T-helper 2 cell treated with Interferon-gamma antibody and Interleukin-4, amounts not matched to agents 5 μg/mL and 100 μg/mL, for 36 hours (primary cell): ENCODE results near the gene BICRA.

Experiments
- DNase-seq: peaks from one replicate; pipeline ENCODE4 v3.0.0; 2021; ENCODE audit warnings: low spot score
- H3K27ac Mint-ChIP-seq: one replicate; pipeline ENCODE4 v1.8.0; 2021; ENCODE audit warnings: mild to moderate bottlenecking, mixed read lengths
- H3K27me3 Mint-ChIP-seq: one replicate; pipeline ENCODE4 v1.8.0; 2021; ENCODE audit warnings: low read depth, mixed read lengths
- H3K36me3 Mint-ChIP-seq: one replicate; pipeline ENCODE4 v1.8.0; 2021; ENCODE audit warnings: low read depth, mixed read lengths
- H3K4me1 Mint-ChIP-seq: one replicate; pipeline ENCODE4 v1.8.0; 2021; ENCODE audit warnings: low read depth, mixed read lengths
- H3K4me3 Mint-ChIP-seq: one replicate; pipeline ENCODE4 v1.8.0; 2022; ENCODE audit warnings: mild to moderate bottlenecking, moderate library complexity, mixed read lengths
- H3K9me3 Mint-ChIP-seq: one replicate; pipeline ENCODE4 v1.8.0; 2021; ENCODE audit warnings: mixed read lengths

Gene BICRA

DNA sequence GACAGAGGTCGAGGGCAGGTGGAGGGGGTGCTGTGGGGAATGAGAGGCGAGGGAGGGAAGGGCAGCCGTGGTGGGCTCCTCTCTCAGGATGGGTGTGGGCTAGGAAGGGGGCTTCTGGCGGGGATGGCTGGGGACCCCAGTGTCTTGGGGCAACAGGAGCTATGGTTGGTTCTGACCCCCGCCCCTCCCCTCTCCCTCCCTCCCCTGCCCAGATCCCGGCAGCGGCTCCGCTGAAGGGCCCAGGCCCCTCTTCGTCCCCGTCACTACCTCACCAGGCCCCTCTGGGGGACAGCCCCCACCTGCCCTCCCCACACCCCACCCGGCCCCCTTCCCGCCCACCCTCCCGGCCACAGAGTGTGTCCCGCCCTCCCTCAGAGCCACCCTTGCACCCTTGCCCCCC is 85.0 kb downstream of the BICRA start:
- no peak for DNase-seq
- no peaks in the 10 kb centered on the region for H3K27me3 Mint-ChIP-seq
- H3K4me3 Mint-ChIP-seq, result no peak overlapping the region
- no peaks in the 10 kb centered on the region for H3K9me3 Mint-ChIP-seq
- H3K36me3 Mint-ChIP-seq, result peaks cover 6% of the 10 kb centered on the region
- H3K4me1 Mint-ChIP-seq, result peaks cover 2% of the 10 kb centered on the region
- no peak overlapping the region for H3K27ac Mint-ChIP-seq

DNA sequence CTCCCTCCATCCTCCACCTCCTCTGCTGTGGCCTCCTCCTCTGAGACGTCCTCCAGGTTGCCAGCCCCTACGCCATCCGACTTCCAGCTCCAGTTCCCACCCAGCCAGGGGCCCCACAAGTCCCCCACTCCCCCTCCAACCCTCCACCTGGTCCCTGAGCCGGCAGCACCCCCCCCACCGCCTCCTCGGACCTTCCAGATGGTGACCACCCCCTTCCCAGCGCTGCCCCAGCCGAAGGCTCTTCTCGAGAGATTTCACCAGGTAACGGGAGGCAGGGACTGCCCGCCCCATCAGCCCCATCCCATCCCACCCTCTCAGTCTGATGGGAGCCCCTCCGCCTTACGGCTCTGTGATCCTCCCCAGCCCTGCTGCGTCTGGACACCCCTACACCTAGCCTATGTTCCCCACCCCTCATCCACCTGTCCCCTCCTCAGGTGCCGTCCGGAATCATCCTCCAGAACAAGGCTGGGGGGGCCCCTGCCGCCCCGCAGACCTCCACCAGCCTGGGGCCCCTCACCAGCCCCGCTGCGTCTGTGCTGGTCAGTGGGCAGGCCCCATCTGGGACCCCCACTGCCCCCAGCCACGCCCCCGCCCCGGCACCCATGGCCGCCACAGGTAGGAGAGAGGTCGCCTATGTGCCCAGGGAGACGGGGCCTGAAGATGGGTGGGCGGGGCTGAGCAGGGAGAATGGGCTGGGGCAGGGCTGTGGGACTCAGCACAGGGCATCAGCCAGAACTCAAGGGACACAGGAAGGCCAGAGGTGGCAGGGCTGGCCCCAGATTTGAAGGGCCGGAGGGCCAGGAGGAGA is 85.7 kb downstream of the BICRA start:
- Mint-ChIP-seq H3K9me3 (no peaks in the 10 kb centered on the region), H3K36me3 (peaks cover 6% of the 10 kb centered on the region), H3K27ac (no peak overlapping the region), H3K4me3 (no peak overlapping the region), H3K27me3 (no peaks in the 10 kb centered on the region), H3K4me1 (peaks cover 2% of the 10 kb centered on the region)
- no peak for DNase-seq

DNA sequence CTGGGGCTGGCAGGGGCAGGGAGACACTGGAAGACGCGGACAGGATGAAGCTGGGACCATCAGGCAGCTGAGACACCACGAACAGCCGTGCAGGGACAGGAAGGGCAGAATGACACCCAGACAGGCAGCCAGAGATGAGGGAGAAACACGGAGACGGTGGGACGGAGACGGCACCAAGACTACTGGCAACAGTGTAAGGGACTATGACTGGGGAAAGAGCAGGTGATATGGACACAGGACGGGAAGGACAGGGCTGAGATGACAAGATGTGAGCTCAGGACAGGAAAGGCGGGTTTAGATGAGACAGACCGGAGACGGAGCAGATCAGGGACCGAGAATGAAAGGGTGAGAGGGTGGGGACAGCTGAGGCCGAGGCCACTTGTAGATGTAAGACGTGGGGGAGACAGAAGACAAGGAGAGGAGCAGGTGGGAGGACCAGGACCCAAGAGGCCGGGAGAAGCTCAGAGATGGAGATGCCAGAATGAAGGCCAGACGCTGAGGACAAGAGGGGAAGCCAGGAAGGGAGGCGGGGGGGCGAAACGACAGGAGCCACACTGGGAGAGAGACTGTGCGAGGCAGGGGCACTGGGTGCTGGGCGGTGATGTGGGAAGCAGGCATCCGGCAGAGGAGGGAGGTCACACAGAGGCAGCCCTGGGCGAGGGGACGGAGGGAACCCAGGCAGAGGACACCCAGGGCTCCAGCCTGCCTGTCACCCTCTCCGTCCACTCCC is 86.8 kb downstream of the BICRA start:
- Mint-ChIP-seq H3K9me3 (no peaks in the 10 kb centered on the region), H3K36me3 (peaks cover 8% of the 10 kb centered on the region), H3K4me3 (no peak overlapping the region), H3K27ac (no peak overlapping the region), H3K4me1 (no peaks in the 10 kb centered on the region), H3K27me3 (no peaks in the 10 kb centered on the region)
- no peak for DNase-seq

DNA sequence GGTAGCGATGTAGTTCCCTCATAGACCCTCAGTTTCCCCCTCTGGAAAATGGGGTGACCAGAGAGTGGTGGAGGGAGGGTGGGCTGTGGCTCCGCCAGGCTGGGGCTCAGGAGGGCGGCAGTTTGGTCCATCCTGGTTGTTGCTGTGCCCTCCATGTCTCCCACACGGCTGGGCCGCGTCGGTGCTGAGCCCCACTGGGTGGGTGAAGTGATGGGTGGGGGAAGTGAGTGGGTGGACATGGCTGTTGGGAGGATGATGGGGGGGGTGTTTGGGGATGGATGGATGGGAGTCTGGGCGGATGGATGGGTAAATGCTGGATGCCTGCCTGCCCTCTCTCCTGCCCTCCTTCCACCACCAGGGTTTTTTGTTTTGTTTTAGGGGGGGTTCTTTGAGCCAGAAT is 87.7 kb downstream of the BICRA start:
- Mint-ChIP-seq H3K27me3 (no peaks in the 10 kb centered on the region), H3K9me3 (no peaks in the 10 kb centered on the region), H3K4me1 (no peaks in the 10 kb centered on the region), H3K36me3 (peaks cover 8% of the 10 kb centered on the region), H3K4me3 (no peak overlapping the region), H3K27ac (no peak overlapping the region)
- no peak for DNase-seq

GRCh38 chr19:47697863-47698609 is 89.1 kb downstream of the BICRA start:
- H3K27ac Mint-ChIP-seq, result no peak overlapping the region
- peaks cover 9% of the 10 kb centered on the region for H3K36me3 Mint-ChIP-seq

GRCh38 chr19:47698631-47699359 is 89.9 kb downstream of the BICRA start:
- H3K4me3 Mint-ChIP-seq, result no peak overlapping the region
- peaks cover 13% of the 10 kb centered on the region for H3K36me3 Mint-ChIP-seq
- no peaks in the 10 kb centered on the region for H3K9me3 Mint-ChIP-seq
- no peak overlapping the region for H3K27ac Mint-ChIP-seq
- no peaks in the 10 kb centered on the region for H3K4me1 Mint-ChIP-seq
- no peak for DNase-seq
- no peaks in the 10 kb centered on the region for H3K27me3 Mint-ChIP-seq

More at GRCh38 chr19:47697863-47698609, 89.1 kb downstream of the BICRA start:
- no peaks in the 10 kb centered on the region for H3K4me1 Mint-ChIP-seq
- no peaks in the 10 kb centered on the region for H3K9me3 Mint-ChIP-seq
- peak; percentile 33 for DNase-seq
- no peaks in the 10 kb centered on the region for H3K27me3 Mint-ChIP-seq
- H3K4me3 Mint-ChIP-seq, result no peak overlapping the region

GRCh38 chr19:47699360-47699917 is 90.5 kb downstream of the BICRA start:
- Mint-ChIP-seq H3K27ac (no peak overlapping the region), H3K4me3 (no peak overlapping the region), H3K4me1 (no peaks in the 10 kb centered on the region), H3K27me3 (no peaks in the 10 kb centered on the region), H3K9me3 (no peaks in the 10 kb centered on the region), H3K36me3 (peaks cover 13% of the 10 kb centered on the region)
- DNase-seq, result peak; percentile 23

GRCh38 chr19:47700934-47701716 is 92.2 kb downstream of the BICRA start:
- Mint-ChIP-seq H3K27me3 (no peaks in the 10 kb centered on the region), H3K4me3 (no peak overlapping the region), H3K36me3 (peaks cover 13% of the 10 kb centered on the region), H3K4me1 (no peaks in the 10 kb centered on the region), H3K9me3 (no peaks in the 10 kb centered on the region), H3K27ac (no peak overlapping the region)
- no peak for DNase-seq

- no peaks in the 10 kb centered on the region for H3K27me3 Mint-ChIP-seq
- H3K4me1 Mint-ChIP-seq, result no peaks in the 10 kb centered on the region
- DNase-seq, result no peak
- no peaks in the 10 kb centered on the region for H3K9me3 Mint-ChIP-seq
- peaks cover 13% of the 10 kb centered on the region for H3K36me3 Mint-ChIP-seq
- no peak overlapping the region for H3K27ac Mint-ChIP-seq
- H3K4me3 Mint-ChIP-seq, result no peak overlapping the region
Measured at GRCh38 chr19:47701717-47702552, 93.0 kb downstream of the BICRA start.

GRCh38 chr19:47702671-47703070 is 93.7 kb downstream of the BICRA start:
- no peak for DNase-seq
- no peaks in the 10 kb centered on the region for H3K4me1 Mint-ChIP-seq
- H3K9me3 Mint-ChIP-seq, result no peaks in the 10 kb centered on the region
- H3K36me3 Mint-ChIP-seq, result peaks cover 13% of the 10 kb centered on the region
- H3K27ac Mint-ChIP-seq, result no peak overlapping the region
- H3K4me3 Mint-ChIP-seq, result no peak overlapping the region
- no peaks in the 10 kb centered on the region for H3K27me3 Mint-ChIP-seq

DNA sequence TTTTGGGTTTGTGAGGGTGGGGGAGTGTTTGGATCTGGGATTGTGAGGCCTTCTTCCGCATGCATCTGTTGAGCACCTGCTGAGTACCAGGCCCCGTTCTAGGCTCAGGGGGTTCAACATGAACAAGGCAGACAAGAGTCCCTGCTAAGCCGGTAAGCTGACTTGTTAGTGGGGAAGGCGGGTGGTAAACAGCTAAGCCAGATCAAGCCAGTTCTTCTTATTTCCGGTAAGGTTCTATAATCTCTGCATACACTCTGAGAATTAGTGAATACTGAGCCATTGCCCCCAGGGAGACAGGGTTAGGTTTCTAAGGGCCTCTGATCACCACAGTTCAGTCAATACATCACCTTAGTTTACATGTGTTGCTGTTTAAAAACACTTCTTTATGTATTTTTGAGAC is 94.4 kb downstream of the BICRA start:
- Mint-ChIP-seq H3K4me3 (no peak overlapping the region), H3K4me1 (no peaks in the 10 kb centered on the region), H3K27ac (no peak overlapping the region)

DNA sequence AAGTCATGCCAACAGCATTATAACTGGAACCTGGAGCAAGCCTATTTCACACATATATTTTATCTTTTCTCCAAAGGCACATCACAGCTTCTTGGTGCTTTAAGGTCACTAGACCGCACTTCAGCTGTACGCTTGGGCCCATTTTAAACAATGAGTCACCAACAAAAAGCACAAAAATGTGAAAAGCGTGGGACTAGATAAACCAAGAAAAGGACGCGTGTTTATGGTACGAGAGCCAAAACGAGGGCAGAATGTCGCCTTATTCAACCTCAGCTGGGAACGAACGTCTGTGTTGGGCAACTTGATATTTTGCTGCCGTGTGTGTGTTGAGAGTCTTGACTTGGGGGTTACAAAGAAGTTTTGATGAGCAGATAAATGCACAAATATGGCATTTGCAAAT is 95.1 kb downstream of the BICRA start:
- no peak for DNase-seq
- Mint-ChIP-seq H3K4me1 (no peaks in the 10 kb centered on the region), H3K9me3 (no peaks in the 10 kb centered on the region), H3K27ac (no peak overlapping the region), H3K27me3 (no peaks in the 10 kb centered on the region), H3K4me3 (no peak overlapping the region), H3K36me3 (peaks cover 13% of the 10 kb centered on the region)

More for the DNA sequence above, 94.4 kb downstream of the BICRA start:
- Mint-ChIP-seq H3K36me3 (peaks cover 13% of the 10 kb centered on the region), H3K9me3 (no peaks in the 10 kb centered on the region), H3K27me3 (no peaks in the 10 kb centered on the region)
- DNase-seq, result no peak
